ENCODE results near the gene WIPF2. TPM values are rescaled to one million over a fixed set of nuclear protein-coding genes. Genes with fewer than 3 reads are reported as not detected.
A peak's percentile ranks its signal among the peaks of the same experiment; 100 is the strongest.

The WIPF2 gene
- total and polyA plus RNA-seq, 2 donors (not counting 1 experiment from before 2014, with no cell fraction given), result 7.7 to 48.4 TPM

DNA sequence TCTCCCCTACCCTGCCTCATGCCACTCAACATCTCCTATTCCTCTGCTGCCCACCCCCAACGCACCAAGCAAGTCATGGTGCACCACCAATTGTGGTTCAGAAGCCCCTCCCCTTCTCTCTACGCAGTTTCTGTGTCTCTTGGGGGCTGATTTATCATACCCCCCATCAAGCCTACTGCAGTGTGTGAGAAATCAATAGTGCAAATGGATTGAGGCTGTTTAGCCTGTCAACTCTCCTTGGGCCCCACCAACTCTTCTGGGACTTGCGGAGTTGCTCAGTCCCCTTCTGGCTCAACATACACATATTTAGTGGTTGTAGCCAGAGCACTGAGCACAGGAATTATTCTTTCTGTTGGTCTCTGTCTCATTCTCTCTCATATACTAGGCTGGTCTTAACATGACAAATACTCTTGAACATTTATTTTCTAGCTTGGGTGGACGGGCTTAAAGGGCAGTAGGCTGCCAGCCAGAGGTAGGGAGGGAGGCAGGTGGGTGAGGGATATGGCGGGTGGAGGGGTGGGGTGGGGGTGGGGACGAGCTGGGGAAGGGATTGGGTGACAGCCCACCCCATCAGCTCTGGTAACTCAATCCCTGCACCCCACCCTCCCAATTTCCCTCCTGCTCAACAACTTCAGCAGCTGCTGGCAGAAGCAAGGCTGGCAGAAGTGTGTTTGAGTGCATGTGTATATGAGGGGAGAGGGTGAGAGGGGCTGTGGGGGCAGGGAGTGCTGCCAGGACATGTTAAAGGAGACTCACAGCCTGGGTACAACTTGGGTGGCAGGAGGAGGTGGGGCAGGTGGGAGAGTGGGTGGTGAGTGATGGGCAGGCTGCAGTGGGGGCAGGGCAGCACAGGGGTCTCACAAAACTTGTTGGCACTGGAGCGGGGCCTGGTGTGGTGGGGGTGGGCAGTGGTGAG lies 94.8 kb downstream of the WIPF2 start:
- Histone ChIP-seq H3K9me3 (ENCODE audit: control extremely low read depth in 1 of 3, control insufficient read depth in 2 of 3, insufficient read depth in 1 of 3, low read length in 2 of 3) (no peaks in the 10 kb centered on the region), H3K4me1 (ENCODE audit: control insufficient read depth in 2 of 2, insufficient read depth in 2 of 2, low read length in 2 of 2) (peaks cover 61 to 78% of the 10 kb centered on the region in 2 donors), H3K9ac (ENCODE audit: low read length) (no peak overlapping the region), H4K20me1 (ENCODE audit: control insufficient read depth, insufficient read depth, low read length, poor library complexity, severe bottlenecking) (peaks cover 4% of the 10 kb centered on the region), H3K36me3 (replicated peaks in 1 of 2; ENCODE audit: control extremely low read depth in 1 of 2, control insufficient read depth in 1 of 2, extremely low read depth in 1 of 2, insufficient read depth in 2 of 2, low read length in 1 of 2) (no peaks in the 10 kb centered on the region), H3K4me2 (replicated peaks; ENCODE audit: low read depth, low read length, poor library complexity, severe bottlenecking) (peak overlapping the region; percentile 30), H3K4me3 (ENCODE audit: control extremely low read depth in 1 of 5, extremely low read depth in 1 of 5, insufficient read depth in 1 of 5, low read depth in 2 of 5, low read length in 4 of 5) (no peak overlapping the region), H2AFZ (ENCODE audit: insufficient read depth, low read depth, low read length, poor library complexity, severe bottlenecking) (no peak overlapping the region), H3K27ac (ENCODE audit: low read length in 2 of 2) (no peak overlapping the region), H3K27me3 (replicated peaks in 1 of 4; ENCODE audit: control extremely low read depth in 1 of 4, control insufficient read depth in 3 of 4, insufficient read depth in 4 of 4, low read length in 3 of 4) (no peaks in the 10 kb centered on the region), H3K79me2 (ENCODE audit: control insufficient read depth, insufficient read depth, low read length) (peaks cover 28% of the 10 kb centered on the region)
- CTCF ChIA-PET, result interaction anchor here (9.8 to 30.5 kb wide), 2 partner anchors 9 to 44 kb away, joined by 119 to 871 read pairs; partner anchors contain the start of gene GJD3
- 90% methylated on average over 2 of the region's 7 CpGs for WGBS (ENCODE audit: insufficient coverage)
- DNase-seq, result no peak
- no peak for ATAC-seq (ENCODE audit: low read depth)
- TF ChIP-seq EZH2 (IDR thresholded peaks at IDR 0.05; ENCODE audit: borderline replicate concordance, insufficient read depth, low read depth, low read length, poor library complexity, severe bottlenecking), result no peak
- TF ChIP-seq CTCF (IDR thresholded peaks at IDR 0.05), result no peak
- Mint-ChIP-seq H3K4me1 (peaks cover 42% of the 10 kb centered on the region), H3K27ac (peak overlapping the region; percentile 35), H3K27me3 (no peaks in the 10 kb centered on the region), H3K9me3 (ENCODE audit: insufficient read depth) (no peaks in the 10 kb centered on the region), H3K4me3 (no peak overlapping the region)
- POLR2A ChIA-PET, result interaction anchor here (0.6 to 3.0 kb wide), 6 partner anchors 10 to 41 kb away, joined by 3 to 20 read pairs (median 7); no protein-coding TSS in a partner anchor
- intact Hi-C loops (cut with micrococcal nuclease), result no loop called here

DNA sequence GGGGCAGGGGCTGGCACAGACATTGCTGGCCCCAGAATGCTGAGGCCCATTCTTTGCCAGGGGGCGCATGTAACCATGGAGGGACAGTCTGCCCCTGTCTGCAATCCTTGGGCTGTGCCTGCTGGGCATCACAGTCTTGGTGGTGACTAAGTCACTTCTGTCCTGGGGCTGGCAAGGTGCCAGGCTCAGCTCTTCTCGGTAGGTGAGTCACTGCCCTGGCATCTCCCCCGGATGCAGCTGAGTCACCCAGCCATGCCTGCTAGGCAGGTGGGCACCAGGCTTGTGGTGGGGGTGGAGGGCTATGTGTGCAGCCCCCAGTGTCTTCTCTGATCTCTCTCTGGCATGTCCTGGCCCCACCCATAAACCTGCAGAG lies 95.5 kb downstream of the WIPF2 start:
- H3K4me3 ChIP-seq (ENCODE audit: control extremely low read depth in 1 of 5, extremely low read depth in 1 of 5, insufficient read depth in 1 of 5, low read depth in 2 of 5, low read length in 4 of 5), result no peak overlapping the region
- Mint-ChIP-seq H3K27me3 (no peaks in the 10 kb centered on the region), H3K4me3 (peak overlapping the region; percentile 30), H3K4me1 (peaks cover 49% of the 10 kb centered on the region), H3K9me3 (ENCODE audit: insufficient read depth) (no peaks in the 10 kb centered on the region), H3K27ac (peak overlapping the region; percentile 23)
- ATAC-seq (ENCODE audit: low read depth) (peak; percentile 31), DNase-seq (peak; percentile 67)
- H3K79me2 ChIP-seq (ENCODE audit: control insufficient read depth, insufficient read depth, low read length), result peaks cover 34% of the 10 kb centered on the region
- H3K4me2 ChIP-seq (replicated peaks; ENCODE audit: low read depth, low read length, poor library complexity, severe bottlenecking), result peak overlapping the region; percentile 30
- no peak overlapping the region for H3K9ac ChIP-seq (ENCODE audit: low read length)
- intact Hi-C loops (cut with micrococcal nuclease), result no loop called here
- peaks cover 8% of the 10 kb centered on the region for H4K20me1 ChIP-seq (ENCODE audit: control insufficient read depth, insufficient read depth, low read length, poor library complexity, severe bottlenecking)
- H2AFZ ChIP-seq (ENCODE audit: insufficient read depth, low read depth, low read length, poor library complexity, severe bottlenecking), result no peak overlapping the region
- ChIA-PET POLR2A (interaction anchor here (0.6 to 3.0 kb wide), 5 partner anchors 11 to 40 kb away, joined by 3 to 20 read pairs (median 9); no protein-coding TSS in a partner anchor), CTCF (interaction anchor here (9.8 to 30.5 kb wide), 2 partner anchors 10 to 44 kb away, joined by 119 to 871 read pairs; partner anchors contain the start of gene GJD3)
- no peaks in the 10 kb centered on the region for H3K9me3 ChIP-seq (ENCODE audit: control extremely low read depth in 1 of 3, control insufficient read depth in 2 of 3, insufficient read depth in 1 of 3, low read length in 2 of 3)
- no peaks in the 10 kb centered on the region for H3K36me3 ChIP-seq (replicated peaks in 1 of 2; ENCODE audit: control extremely low read depth in 1 of 2, control insufficient read depth in 1 of 2, extremely low read depth in 1 of 2, insufficient read depth in 2 of 2, low read length in 1 of 2)
- 29% methylated on average over 3 of the region's 3 CpGs for WGBS (ENCODE audit: insufficient coverage)
- peaks cover 61 to 78% of the 10 kb centered on the region in 2 donors for H3K4me1 ChIP-seq (ENCODE audit: control insufficient read depth in 2 of 2, insufficient read depth in 2 of 2, low read length in 2 of 2)
- no peaks in the 10 kb centered on the region for H3K27me3 ChIP-seq (replicated peaks in 1 of 4; ENCODE audit: control extremely low read depth in 1 of 4, control insufficient read depth in 3 of 4, insufficient read depth in 4 of 4, low read length in 3 of 4)
- no peak for TF ChIP-seq CTCF (IDR thresholded peaks at IDR 0.05)
- no peak overlapping the region for H3K27ac ChIP-seq (ENCODE audit: low read length in 2 of 2)
